HG03097 (cell line): ENCODE data around the gene RGS17.

Experiments used
- ATAC-seq: cut with Tn5 transposase; IDR thresholded peaks from one replicate; pipeline ENCODE4 v1.9.1; 2021; ENCODE audit not compliant: unreplicated experiment, low FRiP score

The RGS17 gene

GRCh38 chr6:153086225-153086990 lies 44.7 kb downstream of the RGS17 start:
- ATAC-seq, result no peak

DNA sequence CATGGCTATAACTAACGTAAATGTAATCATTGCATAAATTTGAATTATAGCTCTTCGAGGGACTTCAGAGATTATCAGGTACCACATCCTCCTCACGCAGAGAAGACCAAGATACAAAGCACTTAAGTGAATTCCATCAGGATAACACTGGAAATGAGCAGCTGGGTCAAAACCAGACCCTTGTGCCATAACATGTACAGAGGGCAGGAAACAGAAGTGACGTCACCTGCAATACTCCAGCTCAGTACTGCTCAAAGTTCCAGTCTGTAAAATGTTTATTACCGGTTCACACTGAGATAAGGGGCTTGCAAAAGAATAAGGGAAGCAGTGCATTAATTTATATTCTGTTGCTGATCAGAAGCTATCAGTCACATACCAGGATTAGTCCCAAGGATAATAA lies 45.8 kb downstream of the RGS17 start:
- no peak for ATAC-seq

DNA sequence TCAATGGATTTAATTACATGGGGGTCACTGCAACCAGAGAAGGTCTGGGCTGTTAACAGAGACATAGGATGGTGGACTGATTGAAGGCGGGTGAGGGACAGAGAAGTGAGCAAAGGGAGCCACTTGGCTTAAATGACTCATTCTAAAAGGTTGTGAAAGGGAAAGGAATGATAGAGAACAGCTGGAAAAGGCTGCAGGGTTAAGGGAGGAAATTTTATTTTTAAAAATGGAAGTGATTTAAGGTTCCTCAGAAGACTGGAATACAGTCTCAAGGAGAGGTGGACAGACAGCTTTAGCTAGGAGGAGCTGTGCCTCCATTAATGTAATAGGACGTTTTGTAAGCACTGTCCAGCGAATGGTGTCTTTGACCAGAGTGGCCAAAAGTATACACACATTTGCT lies 46.7 kb downstream of the RGS17 start:
- no peak for ATAC-seq

GRCh38 chr6:153083869-153084268 lies 47.2 kb downstream of the RGS17 start:
- no peak for ATAC-seq

DNA sequence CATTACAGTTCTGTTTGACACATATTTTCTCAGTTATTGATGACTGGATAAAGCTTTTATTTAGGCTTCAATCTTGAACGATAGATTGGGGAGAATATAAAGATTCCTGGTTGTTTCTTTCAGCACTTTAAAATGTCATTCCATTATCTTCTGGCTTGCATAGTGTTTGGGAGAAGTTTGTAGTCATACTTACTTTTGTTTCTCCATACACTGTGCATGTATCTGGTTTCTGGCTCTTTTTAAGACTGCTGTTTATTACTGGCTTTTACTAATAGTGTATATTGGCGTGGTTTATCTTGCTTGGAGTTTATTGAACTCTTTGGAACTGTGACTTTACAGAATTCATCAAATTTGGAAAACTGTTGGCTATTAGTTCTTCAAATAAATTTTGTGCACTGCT lies 49.2 kb downstream of the RGS17 start:
- ATAC-seq, result no peak

- ATAC-seq, result no peak
These were observed 54.7 kb downstream of the RGS17 start for GRCh38 chr6:153076431-153076830.

DNA sequence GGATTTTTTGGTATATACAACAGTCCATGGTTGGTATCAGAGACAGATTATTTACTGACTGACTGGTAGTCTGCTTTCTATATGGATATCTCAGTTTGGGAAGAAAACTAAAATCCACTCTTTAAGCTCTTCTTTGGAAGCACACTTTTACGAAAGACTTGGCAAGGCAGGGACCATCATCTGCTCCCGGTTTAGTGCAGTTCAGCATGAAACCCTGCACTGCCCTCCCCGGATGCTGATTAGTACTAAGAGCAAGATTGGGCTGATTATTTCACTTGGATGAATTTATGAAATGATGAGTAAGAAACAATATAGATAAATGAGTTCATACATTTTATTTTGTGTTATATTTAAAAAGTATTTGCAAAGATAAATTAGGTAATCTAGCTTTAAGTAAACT lies 56.3 kb downstream of the RGS17 start:
- ATAC-seq, result no peak

DNA sequence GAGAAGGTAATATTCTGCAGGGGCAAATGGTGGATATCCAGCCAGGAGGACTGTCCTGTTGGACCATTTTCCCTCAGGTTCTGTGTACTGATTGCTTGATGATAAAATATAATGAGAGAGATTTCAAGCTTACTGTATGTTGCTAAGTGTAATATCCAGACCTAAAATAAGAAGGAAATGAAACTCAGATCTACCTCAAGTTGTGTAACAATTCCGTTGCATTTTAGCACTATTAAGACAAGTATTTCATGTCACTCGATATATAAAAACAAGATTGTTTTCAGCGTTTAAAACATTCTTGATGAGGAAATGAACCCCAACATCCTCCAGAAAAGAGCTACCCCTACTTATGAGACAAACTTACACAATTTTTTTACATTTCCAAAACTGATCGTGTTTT lies 57.2 kb downstream of the RGS17 start:
- no peak for ATAC-seq

GRCh38 chr6:153070756-153071155 lies 60.3 kb downstream of the RGS17 start:
- ATAC-seq, result no peak

GRCh38 chr6:153069897-153070296 lies 61.2 kb downstream of the RGS17 start:
- ATAC-seq, result no peak

GRCh38 chr6:153065222-153065621 lies 65.9 kb downstream of the RGS17 start:
- ATAC-seq, result no peak

DNA sequence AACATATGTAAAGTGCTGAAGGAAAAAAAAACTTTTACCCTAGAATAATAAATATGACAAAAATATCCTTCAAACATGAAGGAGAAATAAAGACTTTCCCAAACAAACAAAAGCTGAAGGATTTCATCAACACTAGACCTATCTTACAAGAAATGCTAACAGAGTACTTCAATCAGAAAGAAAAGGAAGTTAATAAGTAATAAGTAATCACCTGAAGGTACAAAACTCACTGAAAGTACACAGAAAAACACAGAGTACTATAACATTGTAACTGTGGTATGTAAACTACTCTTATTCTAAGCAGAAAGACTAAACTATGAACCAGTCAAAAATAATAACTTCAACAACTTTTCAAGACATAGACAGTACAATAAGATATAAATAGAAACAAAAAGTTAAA lies 67.1 kb downstream of the RGS17 start:
- no peak for ATAC-seq

- no peak for ATAC-seq
These were observed 68.6 kb downstream of the RGS17 start for GRCh38 chr6:153062516-153062915.

GRCh38 chr6:153059757-153060156 lies 71.3 kb downstream of the RGS17 start:
- ATAC-seq, result no peak

GRCh38 chr6:153059311-153059710 lies 71.8 kb downstream of the RGS17 start:
- no peak for ATAC-seq

- ATAC-seq, result no peak
These were observed 72.2 kb downstream of the RGS17 start for GRCh38 chr6:153058909-153059308.

DNA sequence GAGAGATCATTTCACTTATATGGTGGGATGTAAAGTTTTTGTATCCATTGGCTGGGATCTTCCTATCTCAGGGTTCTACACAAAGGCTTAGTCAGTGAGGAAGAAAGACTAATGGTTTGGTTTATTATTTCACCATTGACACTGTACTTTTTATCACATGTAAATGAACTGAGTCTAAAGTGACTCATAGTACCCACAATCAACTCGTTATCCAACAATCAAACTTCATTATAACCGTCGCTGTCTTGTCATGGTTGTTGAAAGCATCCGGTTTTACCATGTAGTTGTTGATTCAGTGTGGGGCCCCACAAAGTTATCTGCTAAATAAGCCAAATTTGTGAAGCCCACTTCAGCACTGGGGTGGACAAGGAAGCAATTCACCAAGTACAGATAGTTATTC lies 72.8 kb downstream of the RGS17 start:
- ATAC-seq, result no peak

GRCh38 chr6:153056308-153056707 lies 74.8 kb downstream of the RGS17 start:
- no peak for ATAC-seq

DNA sequence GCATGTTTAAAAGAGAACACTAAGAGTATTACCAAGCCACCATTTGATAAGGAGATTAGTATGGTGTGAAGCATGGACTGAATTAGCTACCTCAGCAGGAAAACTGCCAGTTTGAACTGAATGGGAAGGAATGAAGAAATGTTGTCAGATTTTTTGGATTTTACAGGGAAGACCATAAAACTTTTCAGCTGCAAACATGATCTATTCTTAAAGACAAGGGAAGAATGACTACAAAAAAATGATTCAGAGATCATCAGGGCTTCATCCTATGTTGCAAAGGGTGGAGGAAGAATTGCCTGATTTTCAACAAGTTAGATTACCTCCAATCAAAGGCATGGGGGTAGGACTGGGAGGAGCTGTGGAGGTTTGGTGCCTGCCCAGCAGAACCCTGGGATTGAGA lies 79.3 kb downstream of the RGS17 start:
- no peak for ATAC-seq

DNA sequence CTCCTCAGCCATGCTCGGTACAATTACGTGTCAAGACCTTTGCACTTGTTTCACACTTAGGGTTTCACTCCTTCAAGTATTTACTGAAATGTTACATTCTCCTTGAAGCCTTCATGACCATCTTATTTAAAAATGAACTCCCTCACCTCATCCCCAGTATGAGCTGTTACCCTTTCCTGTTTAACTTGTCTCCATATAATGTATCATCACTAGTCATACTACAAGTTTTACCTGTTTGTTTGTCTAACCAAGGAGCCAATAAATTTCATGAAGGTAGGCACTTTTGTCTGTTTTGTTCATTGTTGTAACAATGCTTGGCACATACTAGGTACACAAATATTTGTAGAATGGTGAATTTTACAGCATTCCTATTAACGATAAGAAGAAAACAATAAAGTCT lies 82.5 kb downstream of the RGS17 start:
- ATAC-seq, result no peak

DNA sequence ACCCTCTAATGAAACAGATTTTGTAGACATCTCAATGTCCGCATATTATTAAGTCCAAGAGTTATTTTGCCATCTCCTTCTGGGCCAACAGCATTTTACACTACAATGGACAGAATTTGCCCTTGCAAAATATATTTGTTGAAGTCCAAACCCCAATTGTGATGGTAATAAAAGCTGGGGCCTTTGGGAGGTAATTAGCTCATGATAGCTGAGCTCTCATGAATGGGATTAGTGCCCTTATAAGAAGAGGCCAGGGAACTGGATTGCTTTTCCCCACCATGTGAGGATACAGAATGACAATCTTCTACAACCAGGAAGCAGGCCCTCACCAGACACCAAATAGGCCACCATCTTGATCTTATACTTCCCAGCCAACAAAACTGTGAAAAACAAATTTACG lies 83.7 kb downstream of the RGS17 start:
- no peak for ATAC-seq

GRCh38 chr6:153045271-153045670 lies 85.8 kb downstream of the RGS17 start:
- no peak for ATAC-seq

DNA sequence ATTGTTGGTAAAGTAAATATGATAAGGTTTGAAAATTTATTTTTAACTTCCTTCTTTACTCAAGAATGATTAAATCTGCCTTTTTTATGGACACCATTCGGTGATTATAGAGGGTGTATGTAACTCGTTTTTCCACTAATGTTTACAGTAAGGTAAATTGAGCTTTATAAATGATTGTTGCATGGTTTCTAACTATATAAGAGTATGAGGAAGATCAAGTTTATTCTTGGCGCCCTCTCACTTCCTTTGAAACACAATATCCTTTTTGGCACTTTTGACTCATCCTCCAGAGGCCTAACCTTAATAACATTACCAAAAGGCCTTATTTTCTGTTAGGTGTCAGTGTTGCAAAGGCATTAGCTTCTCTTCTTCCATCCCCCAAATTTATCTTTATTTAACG lies 86.8 kb downstream of the RGS17 start:
- no peak for ATAC-seq
